Trophoblast cell (in vitro differentiated cells and primary cell): ENCODE measurements around the gene ANAPC1.

ENCODE experiments used
- DNase-seq, 2 donors: peaks; one replicate each; pipeline ENCODE4 v3.0.0-alpha.2; 2016
- H2AFZ ChIP-seq: 2 replicates; pipeline ENCODE4 v1.6.1; 2013; ENCODE audit warnings: low read length, moderate library complexity, mild to moderate bottlenecking; ENCODE audit not compliant: insufficient read depth, poor library complexity
- H2AK5ac ChIP-seq: 2 replicates; pipeline ENCODE4 v1.6.1; 2013; ENCODE audit warnings: mild to moderate bottlenecking, low read length
- H2BK120ac ChIP-seq: 2 replicates; pipeline ENCODE4 v1.6.1; 2013; ENCODE audit warnings: low read length, mild to moderate bottlenecking, moderate library complexity; ENCODE audit not compliant: insufficient read depth, poor library complexity
- H2BK12ac ChIP-seq: 2 replicates; pipeline ENCODE4 v1.6.1; 2013; ENCODE audit warnings: mild to moderate bottlenecking, low read length, moderate library complexity
- H2BK5ac ChIP-seq: 2 replicates; pipeline ENCODE4 v1.6.1; 2013; ENCODE audit warnings: low read length, low read depth, moderate library complexity, mild to moderate bottlenecking; ENCODE audit not compliant: poor library complexity
- H3K14ac ChIP-seq: 2 replicates; pipeline ENCODE4 v1.6.1; 2013; ENCODE audit warnings: mild to moderate bottlenecking, low read length
- H3K18ac ChIP-seq: 2 replicates; pipeline ENCODE4 v1.6.1; 2013; ENCODE audit warnings: mild to moderate bottlenecking, low read length
- H3K23ac ChIP-seq: 2 replicates; pipeline ENCODE4 v1.6.1; 2013; ENCODE audit warnings: low read length
- H3K27ac ChIP-seq: 2 replicates; pipeline ENCODE4 v1.5.1; 2013; ENCODE audit warnings: low read depth, mild to moderate bottlenecking, inconsistent platforms, low read length, moderate library complexity
- H3K27me3 ChIP-seq: 2 replicates; pipeline ENCODE4 v1.6.1; 2013; ENCODE audit warnings: inconsistent platforms, mild to moderate bottlenecking, low read length, moderate library complexity; ENCODE audit not compliant: insufficient read depth
- H3K36me3 ChIP-seq, 2 experiments: 1 replicate in 1 of 2; 2 replicates in 1 of 2; pipeline ENCODE4 v1.6.1; 2013; ENCODE audit warnings: low read length in 2 of 2, mild to moderate bottlenecking in 2 of 2, moderate library complexity in 1 of 2; ENCODE audit not compliant: insufficient read depth in 2 of 2, control insufficient read depth in 1 of 2
- H3K4ac ChIP-seq: 2 replicates; pipeline ENCODE4 v1.6.1; 2013; ENCODE audit warnings: low read depth, mild to moderate bottlenecking, low read length, moderate library complexity
- H3K4me1 ChIP-seq, 2 experiments: 1 replicate in 1 of 2; 2 replicates in 1 of 2; pipeline ENCODE4 v1.6.1; 2013; ENCODE audit warnings: low read length in 2 of 2, mild to moderate bottlenecking in 2 of 2, moderate library complexity in 1 of 2; ENCODE audit not compliant: insufficient read depth in 2 of 2, control insufficient read depth in 1 of 2
- H3K4me2 ChIP-seq: 2 replicates; pipeline ENCODE4 v1.6.1; 2013; ENCODE audit warnings: inconsistent platforms, mild to moderate bottlenecking, low read length, moderate library complexity
- H3K4me3 ChIP-seq: 2 replicates; pipeline ENCODE4 v1.5.1; 2013; ENCODE audit warnings: mild to moderate bottlenecking, low read depth, low read length, inconsistent platforms
- H3K79me1 ChIP-seq: one replicate; pipeline ENCODE4 v1.6.1; 2013; ENCODE audit warnings: low read length
- H3K79me2 ChIP-seq: 2 replicates; pipeline ENCODE4 v1.6.1; 2013; ENCODE audit warnings: low read length, mild to moderate bottlenecking; ENCODE audit not compliant: control insufficient read depth, insufficient read depth, poor library complexity
- H3K9ac ChIP-seq: 2 replicates; pipeline ENCODE4 v1.6.1; 2013; ENCODE audit warnings: mild to moderate bottlenecking, low read length
- H3K9me3 ChIP-seq: 2 replicates; pipeline ENCODE4 v1.6.1; 2013; ENCODE audit warnings: low read depth, mild to moderate bottlenecking, control low read depth, inconsistent platforms, low read length; ENCODE audit not compliant: insufficient read depth
- H4K12ac ChIP-seq: 2 replicates; pipeline ENCODE4 v1.6.1; 2013; ENCODE audit warnings: low read depth, mild to moderate bottlenecking, low read length, moderate library complexity
- H4K8ac ChIP-seq: 2 replicates; pipeline ENCODE4 v1.6.1; 2013; ENCODE audit warnings: low read depth, mild to moderate bottlenecking, low read length, moderate library complexity
- H4K91ac ChIP-seq: one replicate; pipeline ENCODE4 v1.6.1; 2013; ENCODE audit warnings: low read depth, mild to moderate bottlenecking, low read length, moderate library complexity
- WGBS: extraction: QIAGEN DNeasy Blood & Tissue Kit; methylation state at CpG from one replicate; pipeline ENCODE4 v1.1.7; 2013; ENCODE audit warnings: missing lambda C conversion rate; ENCODE audit not compliant: insufficient read length, insufficient coverage; ENCODE audit errors: extremely low coverage; 5-methylcytosine and 5-hydroxymethylcytosine counted together

The ANAPC1 gene

GRCh38 chr2:111919365-111919764 is 35.4 kb upstream of the ANAPC1 start:
- Histone ChIP-seq H3K79me1 (no peaks in the 10 kb centered on the region), H3K4me2 (no peak overlapping the region), H2AFZ (no peak overlapping the region), H4K91ac (no peak overlapping the region), H3K14ac (no peak overlapping the region), H4K12ac (no peak overlapping the region), H3K36me3 (peaks cover 0 to 1% of the 10 kb centered on the region in 2 experiments), H2BK120ac (no peak overlapping the region), H3K4ac (no peak overlapping the region), H3K27me3 (no peaks in the 10 kb centered on the region), H3K23ac (no peak overlapping the region), H2BK5ac (no peak overlapping the region), H3K4me1 (peaks cover 9 to 12% of the 10 kb centered on the region in 2 experiments), H2AK5ac (no peak overlapping the region), H3K9ac (no peak overlapping the region), H3K9me3 (no peaks in the 10 kb centered on the region), H3K4me3 (no peak overlapping the region), H3K79me2 (no peaks in the 10 kb centered on the region), H2BK12ac (no peak overlapping the region), H4K8ac (no peak overlapping the region), H3K27ac (no peak overlapping the region), H3K18ac (no peak overlapping the region)
- WGBS = no CpG with 5 or more reads among the region's 2 CpGs
- no peak for DNase-seq

- no peak overlapping the region for H3K4ac ChIP-seq
- no peak overlapping the region for H3K9ac ChIP-seq
- H3K4me2 ChIP-seq = no peak overlapping the region
- WGBS = no CpG with 5 or more reads among the region's 1 CpG
- no peak overlapping the region for H4K12ac ChIP-seq
- peaks cover 0 to 1% of the 10 kb centered on the region in 2 experiments for H3K36me3 ChIP-seq
- no peak overlapping the region for H2BK12ac ChIP-seq
- no peak overlapping the region for H2BK5ac ChIP-seq
- peaks cover 6 to 9% of the 10 kb centered on the region in 2 experiments for H3K4me1 ChIP-seq
- no peak overlapping the region for H3K23ac ChIP-seq
- no peaks in the 10 kb centered on the region for H3K79me1 ChIP-seq
- no peak for DNase-seq
- no peaks in the 10 kb centered on the region for H3K27me3 ChIP-seq
- H3K4me3 ChIP-seq = no peak overlapping the region
- H3K79me2 ChIP-seq = no peaks in the 10 kb centered on the region
- no peaks in the 10 kb centered on the region for H3K9me3 ChIP-seq
- no peak overlapping the region for H3K14ac ChIP-seq
- no peak overlapping the region for H2AK5ac ChIP-seq
- H3K18ac ChIP-seq = no peak overlapping the region
- no peak overlapping the region for H2BK120ac ChIP-seq
- H4K91ac ChIP-seq = no peak overlapping the region
- H2AFZ ChIP-seq = no peak overlapping the region
- H4K8ac ChIP-seq = no peak overlapping the region
- no peak overlapping the region for H3K27ac ChIP-seq
Observed at GRCh38 chr2:111918383-111918806, 34.4 kb upstream of the ANAPC1 start.

- no CpG with 5 or more reads among the region's 3 CpGs for WGBS
Observed at GRCh38 chr2:111917106-111917505, 33.1 kb upstream of the ANAPC1 start.

GRCh38 chr2:111912547-111912946 is 28.6 kb upstream of the ANAPC1 start:
- Histone ChIP-seq H2AFZ (no peak overlapping the region), H3K79me2 (no peaks in the 10 kb centered on the region), H3K79me1 (no peaks in the 10 kb centered on the region), H2BK120ac (no peak overlapping the region), H3K27ac (no peak overlapping the region), H2BK12ac (peak overlapping the region; percentile 6), H3K4me1 (peaks cover 4 to 11% of the 10 kb centered on the region in 2 experiments), H2AK5ac (no peak overlapping the region), H3K4me2 (no peak overlapping the region), H3K27me3 (no peaks in the 10 kb centered on the region), H3K9me3 (no peaks in the 10 kb centered on the region), H3K36me3 (peaks cover 0 to 1% of the 10 kb centered on the region in 2 experiments), H3K4ac (no peak overlapping the region), H3K23ac (no peak overlapping the region), H3K14ac (no peak overlapping the region), H2BK5ac (no peak overlapping the region), H3K18ac (no peak overlapping the region), H4K12ac (no peak overlapping the region), H4K91ac (no peak overlapping the region), H3K4me3 (no peak overlapping the region), H3K9ac (no peak overlapping the region), H4K8ac (no peak overlapping the region)
- peak; percentile 69 to 76 for DNase-seq
- WGBS = no CpG with 5 or more reads among the region's 2 CpGs

More at GRCh38 chr2:111917106-111917505, 33.1 kb upstream of the ANAPC1 start:
- Histone ChIP-seq H3K4me2 (no peak overlapping the region), H3K4ac (no peak overlapping the region), H3K9me3 (no peaks in the 10 kb centered on the region), H3K27ac (no peak overlapping the region), H4K91ac (no peak overlapping the region), H3K18ac (no peak overlapping the region), H2BK5ac (no peak overlapping the region), H3K36me3 (peaks cover 0 to 1% of the 10 kb centered on the region in 2 experiments), H3K79me1 (no peaks in the 10 kb centered on the region), H2AK5ac (no peak overlapping the region), H4K12ac (no peak overlapping the region), H3K27me3 (no peaks in the 10 kb centered on the region), H3K14ac (no peak overlapping the region), H3K4me3 (no peak overlapping the region), H2BK120ac (no peak overlapping the region), H3K23ac (no peak overlapping the region), H2AFZ (no peak overlapping the region), H4K8ac (no peak overlapping the region), H2BK12ac (no peak overlapping the region), H3K79me2 (no peaks in the 10 kb centered on the region), H3K4me1 (peaks cover 9 to 11% of the 10 kb centered on the region in 2 experiments), H3K9ac (no peak overlapping the region)
- DNase-seq = no peak
